SU-DHL-6 (cell line): ENCODE measurements around the gene AGPS.
"Not testable (repeated sequence)": the region's sequence is repeated elsewhere in the genome, so short reads cannot be mapped to it uniquely, and the experiment has no call there.

ENCODE experiments used
- H2AFZ ChIP-seq: fragments of 200-600 bp; sonication (generic); 2 replicates; pipeline ENCODE4 v1.6.1; 2014; ENCODE audit warnings: low read depth, mild to moderate bottlenecking, moderate library complexity, mixed read lengths, antibody characterized with exemption, low read length; ENCODE audit not compliant: severe bottlenecking
- H3F3A ChIP-seq: fragments of 200-600 bp; shearing (Covaris generic); 2 replicates; pipeline ENCODE4 v1.6.0; 2016; ENCODE audit warnings: antibody characterized with exemption, mild to moderate bottlenecking; ENCODE audit not compliant: insufficient read depth
- H3K27ac ChIP-seq: fragments of 200-600 bp; sonication (generic); 2 replicates; pipeline ENCODE4 v1.5.1; 2016; ENCODE audit warnings: low read depth, mild to moderate bottlenecking, low read length, moderate library complexity, mixed read lengths
- H3K27me3 ChIP-seq: fragments of 200-600 bp; sonication (generic), shearing (Covaris generic); 2 replicates; pipeline ENCODE4 v1.6.0; 2014; ENCODE audit warnings: mild to moderate bottlenecking, low read length
- H3K36me3 ChIP-seq: fragments of 200-600 bp; sonication (generic); 2 replicates; pipeline ENCODE4 v1.6.1; 2014; ENCODE audit warnings: mild to moderate bottlenecking, low read length, mixed read lengths
- H3K4me2 ChIP-seq: fragments of 300-600, 200-600 bp; shearing (Covaris generic), sonication (generic); 2 replicates; pipeline ENCODE4 v1.6.0; 2014; ENCODE audit warnings: low read length, low read depth, mild to moderate bottlenecking; ENCODE audit not compliant: poor library complexity, severe bottlenecking
- H3K4me3 ChIP-seq: fragments of 200-600 bp; sonication (generic); 2 replicates; pipeline ENCODE4 v1.5.1; 2014; ENCODE audit warnings: antibody characterized with exemption, low read length, mild to moderate bottlenecking, mixed read lengths; ENCODE audit not compliant: insufficient read depth, poor library complexity, severe bottlenecking
- H3K79me2 ChIP-seq: fragments of 200-600 bp; sonication (generic); 2 replicates; pipeline ENCODE4 v1.6.1; 2014; ENCODE audit warnings: mild to moderate bottlenecking, low read length, moderate library complexity; ENCODE audit not compliant: insufficient read depth
- H3K9ac ChIP-seq: fragments of 200-600 bp; sonication (generic); 2 replicates; pipeline ENCODE4 v1.7.0; 2014; ENCODE audit warnings: mild to moderate bottlenecking, low read length
- H3K9me2 ChIP-seq: fragments of 200-600 bp; sonication (generic); replicated peaks from 2 replicates; pipeline ENCODE4 v1.6.1; 2014; ENCODE audit warnings: low read length; ENCODE audit not compliant: insufficient read depth
- H3K9me3 ChIP-seq: fragments of 200-600 bp; sonication (generic); 2 replicates; pipeline ENCODE4 v1.6.1; 2014; ENCODE audit warnings: low read length, mixed read lengths; ENCODE audit not compliant: insufficient read depth
- H4K20me1 ChIP-seq: fragments of 200-600 bp; sonication (generic); 2 replicates; pipeline ENCODE4 v1.6.1; 2014; ENCODE audit warnings: low read depth, mild to moderate bottlenecking, antibody characterized with exemption, low read length, moderate library complexity, mixed read lengths
- CTCF ChIP-seq: fragments of 200-600 bp; sonication (generic); IDR thresholded peaks from one replicate; pipeline ENCODE4 v1.5.1; 2017; ENCODE audit warnings: antibody characterized with exemption, mild to moderate bottlenecking, low read length, moderate library complexity; ENCODE audit not compliant: insufficient read depth, poor library complexity, severe bottlenecking
- EZH2phosphoT487 ChIP-seq: fragments of 200-600 bp; sonication (generic), shearing (Covaris generic); conservative IDR thresholded peaks from 2 replicates; pipeline ENCODE4 v1.6.1; 2018; ENCODE audit warnings: mild to moderate bottlenecking, antibody characterized with exemption, low read length, moderate library complexity, mixed read lengths

The AGPS gene

GRCh38 chr2:177353187-177353478 lies 39.4 kb upstream of the AGPS start:
- no peak overlapping the region for H2AFZ ChIP-seq
- no peak overlapping the region for H3K27ac ChIP-seq
- H3K9ac ChIP-seq = no peak overlapping the region
- H3K9me2 ChIP-seq = no peaks in the 10 kb centered on the region
- H3K9me3 ChIP-seq = no peaks in the 10 kb centered on the region
- H3K79me2 ChIP-seq = no peaks in the 10 kb centered on the region
- H3K4me3 ChIP-seq = no peak overlapping the region
- H3K36me3 ChIP-seq = no peaks in the 10 kb centered on the region
- H3K27me3 ChIP-seq = no peaks in the 10 kb centered on the region
- TF ChIP-seq EZH2phosphoT487 (no peak), CTCF (no peak)
- H3K4me2 ChIP-seq = no peak overlapping the region
- H3F3A ChIP-seq = peaks cover 3% of the 10 kb centered on the region; the same call in 1 of the 2 replicates
- H4K20me1 ChIP-seq = no peaks in the 10 kb centered on the region

GRCh38 chr2:177354541-177354940 lies 38.0 kb upstream of the AGPS start:
- H3F3A ChIP-seq, H3K9me3 ChIP-seq, H3K4me2 ChIP-seq, H2AFZ ChIP-seq, H3K79me2 ChIP-seq, H3K36me3 ChIP-seq, H3K9ac ChIP-seq, H3K9me2 ChIP-seq, H3K27ac ChIP-seq, H3K4me3 ChIP-seq, H4K20me1 ChIP-seq, H3K27me3 ChIP-seq: not testable (repeated sequence)

GRCh38 chr2:177355874-177356273 lies 36.7 kb upstream of the AGPS start:
- Histone ChIP-seq H3K9me3 (no peaks in the 10 kb centered on the region), H4K20me1 (no peaks in the 10 kb centered on the region), H3K27ac (no peak overlapping the region), H3K79me2 (no peaks in the 10 kb centered on the region), H3F3A (peaks cover 3% of the 10 kb centered on the region; the same call in 1 of the 2 replicates), H3K9me2 (no peaks in the 10 kb centered on the region), H3K4me3 (no peak overlapping the region), H3K4me2 (no peak overlapping the region), H3K27me3 (no peaks in the 10 kb centered on the region), H2AFZ (no peak overlapping the region), H3K9ac (no peak overlapping the region), H3K36me3 (no peaks in the 10 kb centered on the region)
- TF ChIP-seq EZH2phosphoT487 = no peak
- no peak for TF ChIP-seq CTCF

DNA sequence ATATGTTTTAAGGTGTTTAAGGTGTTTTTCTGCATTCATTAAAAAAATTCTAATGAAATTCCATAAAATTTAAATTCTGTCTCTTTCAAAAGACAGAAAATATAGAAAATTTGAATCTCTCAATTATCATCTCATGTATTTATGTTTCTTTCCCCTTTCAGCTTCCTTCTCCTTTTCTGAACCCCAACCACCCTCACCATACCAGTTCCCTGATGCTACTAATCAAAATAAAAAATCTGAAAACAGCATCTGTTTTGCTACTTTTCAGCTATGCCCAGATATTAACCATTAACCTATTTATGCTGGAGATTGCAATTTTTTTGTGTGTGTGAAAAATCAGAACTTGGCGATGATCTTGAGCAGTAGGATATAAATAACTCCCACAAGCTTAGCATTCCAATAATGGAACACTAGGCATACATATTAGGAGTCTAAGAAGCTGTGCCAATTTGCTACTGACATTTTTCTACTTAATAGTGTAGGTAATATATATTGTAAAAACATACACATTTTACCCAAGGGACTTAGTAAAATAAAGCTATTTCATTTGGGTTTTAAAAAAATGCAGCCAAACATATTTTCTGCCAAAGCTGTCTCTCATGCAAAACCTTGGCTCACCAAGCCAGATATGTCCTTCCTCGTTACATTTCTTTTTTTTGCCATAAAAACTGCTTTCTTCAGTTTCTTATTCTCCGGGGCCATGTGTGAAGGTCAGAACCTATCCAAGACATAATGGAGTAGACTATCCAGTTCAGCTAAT lies 32.6 kb upstream of the AGPS start:
- H3K27ac ChIP-seq = no peak overlapping the region
- no peak overlapping the region for H3K9ac ChIP-seq
- H3K36me3 ChIP-seq = no peaks in the 10 kb centered on the region
- H3K9me3 ChIP-seq = no peaks in the 10 kb centered on the region
- no peaks in the 10 kb centered on the region for H3K79me2 ChIP-seq
- no peak overlapping the region for H2AFZ ChIP-seq
- no peaks in the 10 kb centered on the region for H3K9me2 ChIP-seq
- no peaks in the 10 kb centered on the region for H3K27me3 ChIP-seq
- H3K4me3 ChIP-seq = no peak overlapping the region
- no peaks in the 10 kb centered on the region for H3F3A ChIP-seq
- no peaks in the 10 kb centered on the region for H4K20me1 ChIP-seq
- H3K4me2 ChIP-seq = no peak overlapping the region
- TF ChIP-seq CTCF (no peak), EZH2phosphoT487 (no peak)
